AG09309 (cell line): ENCODE data around the gene ADIPOQ.
A peak's percentile ranks its signal among the peaks of the same experiment; 100 is the strongest.
"Not testable (repeated sequence)": the region's sequence is repeated elsewhere in the genome, so short reads cannot be mapped to it uniquely, and the experiment has no call there.

Source experiments
- DNase-seq: peaks from one replicate; pipeline ENCODE4 v3.0.0-alpha.2; 2010; ENCODE audit warnings: low read depth
- H3K4me3 ChIP-seq: 2 replicates; pipeline ENCODE4 v1.5.1; 2011; ENCODE audit warnings: mild to moderate bottlenecking, low read depth, low read length, moderate library complexity; ENCODE audit not compliant: control insufficient read depth
- TF ChIP-seq, protein P1 (sequence below): IDR thresholded peaks from 2 replicates; pipeline ENCODE4 v1.5.1; 2011; ENCODE audit warnings: mild to moderate bottlenecking, low read depth, low read length, inconsistent platforms; ENCODE audit not compliant: insufficient read depth, control insufficient read depth; ENCODE audit errors: missing control alignments

ADIPOQ gene

DNA sequence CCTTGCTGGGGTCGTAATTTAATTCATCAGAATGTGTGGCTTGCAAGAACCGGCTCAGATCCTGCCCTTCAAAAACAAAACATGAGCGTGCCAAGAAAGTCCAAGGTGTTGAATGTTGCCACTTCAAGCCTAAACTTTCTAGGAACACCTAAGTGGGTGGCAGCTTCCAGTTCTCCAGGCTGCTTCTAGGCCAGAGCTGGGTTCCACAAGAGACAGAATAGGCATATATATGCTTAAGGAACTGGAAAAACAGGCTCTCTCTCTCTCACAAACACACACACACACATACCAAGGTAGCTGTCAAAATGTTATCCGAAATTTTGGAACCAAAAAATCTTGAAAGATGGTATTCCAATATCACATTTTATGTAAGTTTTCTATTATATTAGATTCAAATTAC lies 890 bp upstream of the ADIPOQ start:
- DNase-seq: no peak
- TF ChIP-seq, protein P1, sequence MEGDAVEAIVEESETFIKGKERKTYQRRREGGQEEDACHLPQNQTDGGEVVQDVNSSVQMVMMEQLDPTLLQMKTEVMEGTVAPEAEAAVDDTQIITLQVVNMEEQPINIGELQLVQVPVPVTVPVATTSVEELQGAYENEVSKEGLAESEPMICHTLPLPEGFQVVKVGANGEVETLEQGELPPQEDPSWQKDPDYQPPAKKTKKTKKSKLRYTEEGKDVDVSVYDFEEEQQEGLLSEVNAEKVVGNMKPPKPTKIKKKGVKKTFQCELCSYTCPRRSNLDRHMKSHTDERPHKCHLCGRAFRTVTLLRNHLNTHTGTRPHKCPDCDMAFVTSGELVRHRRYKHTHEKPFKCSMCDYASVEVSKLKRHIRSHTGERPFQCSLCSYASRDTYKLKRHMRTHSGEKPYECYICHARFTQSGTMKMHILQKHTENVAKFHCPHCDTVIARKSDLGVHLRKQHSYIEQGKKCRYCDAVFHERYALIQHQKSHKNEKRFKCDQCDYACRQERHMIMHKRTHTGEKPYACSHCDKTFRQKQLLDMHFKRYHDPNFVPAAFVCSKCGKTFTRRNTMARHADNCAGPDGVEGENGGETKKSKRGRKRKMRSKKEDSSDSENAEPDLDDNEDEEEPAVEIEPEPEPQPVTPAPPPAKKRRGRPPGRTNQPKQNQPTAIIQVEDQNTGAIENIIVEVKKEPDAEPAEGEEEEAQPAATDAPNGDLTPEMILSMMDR: no peak
- no peak overlapping the region for H3K4me3 ChIP-seq

- TF ChIP-seq, protein P1: no peak
- DNase-seq: no peak
- H3K4me3 ChIP-seq: no peak overlapping the region
These were observed 526 bp downstream of the ADIPOQ start for GRCh38 chr3:186843039-186843432.

GRCh38 chr3:186844908-186845307 lies 2.4 kb downstream of the ADIPOQ start:
- H3K4me3 ChIP-seq: no peak overlapping the region
- no peak for DNase-seq
- TF ChIP-seq, protein P1: no peak

DNA sequence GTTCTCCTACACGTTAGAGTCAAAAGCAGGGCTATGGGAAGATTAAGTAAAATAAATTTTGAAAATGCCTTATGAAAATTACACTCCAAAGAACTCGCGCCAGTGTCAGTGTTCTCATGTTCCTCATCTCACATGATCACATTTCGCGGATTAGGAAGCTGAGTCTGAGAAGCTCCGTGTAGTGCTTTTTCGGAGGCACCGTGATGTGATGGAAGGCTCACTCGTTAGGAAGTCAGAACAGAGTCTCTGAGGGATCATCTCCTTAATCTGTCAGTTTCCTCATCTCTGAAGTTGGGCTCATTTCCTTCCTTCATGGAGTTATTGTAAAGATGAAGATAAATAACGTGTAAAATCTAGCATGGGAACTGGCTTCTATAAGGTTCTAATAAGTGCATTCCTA lies 3.2 kb downstream of the ADIPOQ start:
- no peak for DNase-seq
- TF ChIP-seq, protein P1: no peak
- no peak overlapping the region for H3K4me3 ChIP-seq

DNA sequence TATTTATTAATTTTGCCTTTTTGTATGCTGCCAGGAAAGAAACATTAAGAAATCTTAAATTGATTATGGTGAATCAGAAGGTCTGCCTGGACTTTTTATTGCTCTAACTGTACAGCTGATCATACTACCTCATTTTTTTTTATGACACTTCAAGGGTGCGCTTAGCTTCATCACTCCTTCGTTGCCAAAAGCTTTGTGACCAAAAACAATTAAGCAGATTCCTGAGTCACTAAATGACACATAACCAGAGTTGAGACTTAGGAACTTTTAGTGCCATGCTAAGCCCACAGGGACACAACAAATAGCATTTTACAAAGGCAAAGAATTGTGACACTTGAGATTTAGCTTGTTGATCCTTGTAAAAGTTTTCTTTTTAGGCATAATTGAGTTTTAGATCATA lies 4.9 kb downstream of the ADIPOQ start:
- DNase-seq: no peak
- no peak overlapping the region for H3K4me3 ChIP-seq
- TF ChIP-seq, protein P1: no peak

DNA sequence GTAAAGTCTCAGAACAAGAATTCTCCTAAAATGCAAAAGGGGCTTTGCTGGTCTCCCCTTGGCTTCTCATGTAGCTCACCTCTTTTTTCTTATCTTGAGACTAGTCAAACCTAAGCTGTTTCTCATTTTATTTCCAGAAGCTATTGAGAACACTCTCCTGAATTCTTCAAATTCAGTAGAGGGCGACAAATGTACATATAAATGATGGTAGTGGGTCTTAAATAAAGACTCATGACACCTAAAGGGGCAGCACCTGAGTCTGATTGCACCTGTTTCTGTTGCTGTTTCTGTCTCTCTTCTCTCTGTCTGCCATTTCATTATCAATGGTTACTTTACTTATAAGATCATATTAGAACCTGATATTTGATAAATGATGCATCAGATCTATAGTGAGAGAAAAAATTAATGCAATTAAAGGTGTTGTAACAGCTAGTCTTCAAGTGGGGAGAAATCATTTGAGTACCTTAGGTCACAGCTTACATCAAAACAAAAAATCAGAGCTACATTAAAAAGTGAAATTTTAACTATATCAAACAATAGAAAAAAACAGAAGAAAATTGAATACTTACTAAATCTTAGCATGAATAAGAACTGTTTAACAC lies 7.0 kb downstream of the ADIPOQ start:
- TF ChIP-seq, protein P1: peak; percentile 6
- no peak for DNase-seq
- H3K4me3 ChIP-seq: no peak overlapping the region

GRCh38 chr3:186851835-186852234 lies 9.3 kb downstream of the ADIPOQ start:
- not testable (repeated sequence) for DNase-seq, H3K4me3 ChIP-seq
